GM23338 (cell line): ENCODE measurements around the gene PDE3A. TPM values are rescaled to one million over a fixed set of nuclear protein-coding genes. Genes with fewer than 3 reads are reported as not detected.

Experiments
- ATAC-seq: fragments of 200-7000 bp; cut with Tn5 transposase; 3 replicates; pipeline ENCODE4 v1.9.1; 2020
- DNase-seq: peaks from one replicate; pipeline ENCODE4 v3.0.0-alpha.2; 2015; ENCODE audit warnings: low spot score
- H2AFZ ChIP-seq: fragments of 200-600 bp; sonication (generic); 2 replicates; pipeline ENCODE4 v1.8.0; 2016; ENCODE audit warnings: antibody characterized with exemption, mild to moderate bottlenecking, moderate library complexity
- H3F3A ChIP-seq: fragments of 200-600 bp; sonication (generic); replicated peaks from 2 replicates; pipeline ENCODE4 v1.8.0; 2017; ENCODE audit warnings: antibody characterized with exemption, mixed run types, low read depth
- H3K27ac ChIP-seq: fragments of 200-600 bp; sonication (generic); 2 replicates; pipeline ENCODE4 v1.6.1; 2016; ENCODE audit warnings: low read depth
- H3K27me3 ChIP-seq: fragments of 200-600 bp; sonication (generic); 2 replicates; pipeline ENCODE4 v1.8.0; 2016; ENCODE audit warnings: mild to moderate bottlenecking, mixed run types, moderate library complexity; ENCODE audit not compliant: insufficient read depth
- H3K36me3 ChIP-seq: fragments of 200-600 bp; sonication (generic); 2 replicates; pipeline ENCODE4 v1.8.0; 2016; ENCODE audit warnings: mild to moderate bottlenecking; ENCODE audit not compliant: insufficient read depth
- H3K4me1 ChIP-seq: fragments of 200-600 bp; sonication (generic); 2 replicates; pipeline ENCODE4 v1.8.0; 2016; ENCODE audit warnings: mild to moderate bottlenecking, moderate library complexity; ENCODE audit not compliant: insufficient read depth
- H3K4me2 ChIP-seq: fragments of 200-600 bp; sonication (generic); 2 replicates; pipeline ENCODE4 v1.7.1; 2017; ENCODE audit warnings: mixed run types
- H3K4me3 ChIP-seq: fragments of 200-600 bp; sonication (generic); 2 replicates; pipeline ENCODE4 v1.6.1; 2016; ENCODE audit warnings: mixed run types
- H3K79me2 ChIP-seq: fragments of 200-600 bp; sonication (generic); replicated peaks from 2 replicates; pipeline ENCODE4 v1.8.0; 2017; ENCODE audit warnings: mild to moderate bottlenecking; ENCODE audit not compliant: insufficient read depth
- H3K9me2 ChIP-seq: fragments of 200-600 bp; sonication (generic); 2 replicates; pipeline ENCODE4 v1.8.0; 2017; ENCODE audit not compliant: insufficient read depth
- H4K20me1 ChIP-seq: fragments of 200-600 bp; sonication (generic); replicated peaks from 2 replicates; pipeline ENCODE4 v1.8.0; 2017; ENCODE audit warnings: mild to moderate bottlenecking; ENCODE audit not compliant: insufficient read depth
- H3K27ac Mint-ChIP-seq: 2 replicates; pipeline ENCODE4 v1.8.0; 2020; ENCODE audit warnings: inconsistent platforms, mild to moderate bottlenecking, moderate library complexity, mixed read lengths
- H3K27me3 Mint-ChIP-seq: 3 replicates; pipeline ENCODE4 v1.8.0; 2022; ENCODE audit warnings: low read depth, mild to moderate bottlenecking, moderate library complexity, mixed read lengths, inconsistent platforms; ENCODE audit not compliant: insufficient read depth, poor library complexity
- H3K36me3 Mint-ChIP-seq: 3 replicates; pipeline ENCODE4 v1.8.0; 2021; ENCODE audit warnings: low read depth, mild to moderate bottlenecking, inconsistent platforms, moderate library complexity, mixed read lengths
- H3K4me1 Mint-ChIP-seq: 3 replicates; pipeline ENCODE4 v1.8.0; 2020; ENCODE audit warnings: mild to moderate bottlenecking, inconsistent platforms, mixed read lengths
- H3K4me3 Mint-ChIP-seq: 3 replicates; pipeline ENCODE4 v1.8.0; 2021; ENCODE audit warnings: moderate library complexity, mild to moderate bottlenecking, inconsistent platforms, mixed read lengths
- H3K9me3 Mint-ChIP-seq: 3 replicates; pipeline ENCODE4 v1.8.0; 2020; ENCODE audit warnings: moderate library complexity, mild to moderate bottlenecking, inconsistent platforms, mixed read lengths
- CREB1 ChIP-seq: fragments of 250-450 bp; sonication (Bioruptor Pico); IDR thresholded peaks from 2 replicates; pipeline ENCODE4 v1.5.0; 2020; ENCODE audit warnings: low read depth, mild to moderate bottlenecking, moderate library complexity
- CTCF ChIP-seq, 2 experiments: fragments of 200-600 bp in 1 of 2; sonication (generic) in 1 of 2; conservative IDR thresholded peaks; 2 replicates each; pipeline versions ENCODE4 v1.5.1 to v1.6.1; 2016 to 2017; ENCODE audit warnings: antibody characterized with exemption in 2 of 2, low read depth in 2 of 2, mild to moderate bottlenecking in 2 of 2, moderate library complexity in 1 of 2
- ETS1 ChIP-seq: IDR thresholded peaks from 2 replicates; pipeline ENCODE4 v1.6.1; 2016; ENCODE audit warnings: antibody characterized with exemption
- EZH2 ChIP-seq: fragments of 200-600 bp; sonication (generic); IDR thresholded peaks from one replicate; pipeline ENCODE4 v1.8.0; 2017; ENCODE audit warnings: antibody characterized with exemption, mild to moderate bottlenecking, low read depth; ENCODE audit not compliant: unreplicated experiment
- EZH2phosphoT487 ChIP-seq: fragments of 200-600 bp; sonication (generic); IDR thresholded peaks from one replicate; pipeline ENCODE4 v1.8.1; 2018; ENCODE audit warnings: antibody characterized with exemption; ENCODE audit not compliant: unreplicated experiment
- JUNB ChIP-seq: IDR thresholded peaks from one replicate; pipeline ENCODE4 v1.6.1; 2016; ENCODE audit warnings: antibody characterized with exemption; ENCODE audit not compliant: unreplicated experiment
- NANOG ChIP-seq: IDR thresholded peaks from 2 replicates; pipeline ENCODE4 v1.6.1; 2016; ENCODE audit warnings: antibody characterized with exemption, borderline replicate concordance
- POLR2AphosphoS5 ChIP-seq: IDR thresholded peaks from 2 replicates; pipeline ENCODE4 v1.6.1; 2016; ENCODE audit warnings: antibody characterized with exemption, low read depth
- STAT1 ChIP-seq: IDR thresholded peaks from one replicate; pipeline ENCODE4 v1.6.1; 2016; ENCODE audit warnings: antibody characterized with exemption; ENCODE audit not compliant: unreplicated experiment
- ZNF114 ChIP-seq: fragments of 250-450 bp; sonication (Bioruptor Pico); IDR thresholded peaks from 2 replicates; pipeline ENCODE4 v1.5.0; 2020; ENCODE audit warnings: mild to moderate bottlenecking, moderate library complexity
- ZNF331 ChIP-seq: fragments of 250-450 bp; sonication (Bioruptor Pico); IDR thresholded peaks from 2 replicates; pipeline ENCODE4 v1.5.0; 2020; ENCODE audit warnings: low read depth, mild to moderate bottlenecking, moderate library complexity
- polyA plus RNA-seq: library from polyadenylated mRNA; unstranded; fragments of >200 nt; fragmentation: Nextera tagmentation; extraction: Ambion mirVana; gene quantifications from 2 replicates; pipeline ENCODE4 v1.2.1, GENCODE V29; 2016
- total RNA-seq: library from RNA; depleted of rRNA; stranded (reverse); fragments of >200 nt; shearing (Covaris generic); gene quantifications from 2 replicates; pipeline ENCODE4 v1.2.3, GENCODE V29; 2014

The PDE3A gene
- total and polyA plus RNA-seq, 2 experiments from 2014 or later = 2.7 to 9.2 TPM

- Histone ChIP-seq H3K4me1 (peaks cover 17% of the 10 kb centered on the region), H3K9me2 (no peaks in the 10 kb centered on the region), H2AFZ (no peak overlapping the region), H3K79me2 (no peaks in the 10 kb centered on the region), H3K4me3 (no peak overlapping the region), H3F3A (no peaks in the 10 kb centered on the region), H3K27me3 (no peaks in the 10 kb centered on the region), H4K20me1 (no peaks in the 10 kb centered on the region), H3K36me3 (no peaks in the 10 kb centered on the region), H3K4me2 (no peak overlapping the region), H3K27ac (no peak overlapping the region)
- TF ChIP-seq EZH2 (no peak), ZNF114 (no peak), JUNB (no peak), EZH2phosphoT487 (no peak), NANOG (no peak), STAT1 (no peak), POLR2AphosphoS5 (no peak), ZNF331 (CRISPR knock-in tag) (no peak)
- Mint-ChIP-seq H3K36me3 (no peaks in the 10 kb centered on the region), H3K4me1 (peaks cover 11% of the 10 kb centered on the region), H3K27me3 (no peaks in the 10 kb centered on the region), H3K4me3 (no peak overlapping the region), H3K9me3 (no peaks in the 10 kb centered on the region), H3K27ac (no peak overlapping the region)
- DNase-seq (no peak), ATAC-seq (no peak)
Measured at GRCh38 chr12:20415641-20416040, 47.3 kb downstream of the PDE3A start.

GRCh38 chr12:20420557-20420956 is 52.2 kb downstream of the PDE3A start:
- no peak overlapping the region for H3K27ac Mint-ChIP-seq
- Histone ChIP-seq H2AFZ (no peak overlapping the region), H3K4me3 (no peak overlapping the region), H3K27ac (no peak overlapping the region), H3K36me3 (no peaks in the 10 kb centered on the region), H3F3A (no peaks in the 10 kb centered on the region), H3K27me3 (no peaks in the 10 kb centered on the region), H3K4me2 (no peak overlapping the region), H3K4me1 (peaks cover 8% of the 10 kb centered on the region; the same call in 1 of the 2 replicates), H3K9me2 (no peaks in the 10 kb centered on the region), H4K20me1 (no peaks in the 10 kb centered on the region), H3K79me2 (no peaks in the 10 kb centered on the region)
- no peaks in the 10 kb centered on the region for H3K27me3 Mint-ChIP-seq
- H3K4me3 Mint-ChIP-seq = no peak overlapping the region
- ATAC-seq (no peak), DNase-seq (no peak)
- H3K36me3 Mint-ChIP-seq = no peaks in the 10 kb centered on the region
- no peaks in the 10 kb centered on the region for H3K9me3 Mint-ChIP-seq
- peaks cover 23% of the 10 kb centered on the region for H3K4me1 Mint-ChIP-seq
- TF ChIP-seq ETS1 (no peak), POLR2AphosphoS5 (no peak), CREB1 (CRISPR knock-in tag) (no peak), NANOG (no peak), STAT1 (no peak), CTCF (conservative IDR thresholded peaks at IDR 0.05; ENCODE audit: low read depth in 2 of 2) (no peak)
